GM12878 (cell line): ENCODE data around the gene CALHM3. TPM values are rescaled to one million over a fixed set of nuclear protein-coding genes. Genes with fewer than 3 reads are reported as not detected.

ENCODE experiments used
- ATAC-seq: fragments of 200-7000 bp; cut with Tn5 transposase; 3 replicates; pipeline ENCODE4 v1.9.1; 2020; ENCODE audit warnings: mild to moderate bottlenecking, moderate library complexity
- BruUV-seq: library from RNA; stranded (reverse); fragments of 400-500 nt; replicated peaks from 2 replicates; lab custom pipeline; 2021; lab: Mats Ljungman, UMichigan
- CTCF ChIA-PET: fragments of 300-600 bp; sonication (Branson Sonifier 250); formaldehyde crosslinking; extraction: SDS; loops from one replicate; lab custom pipeline; 2021; ENCODE audit warnings: inconsistent platforms; lab: Yijun Ruan, JAX
- POLR2A ChIA-PET: fragments of 350-600 bp; formaldehyde crosslinking; extraction: SDS; loops from one replicate; lab custom pipeline; 2021; ENCODE audit warnings: inconsistent platforms; lab: Charles Lee
- RAD21 ChIA-PET: fragments of 300-600 bp; sonication (Branson Sonifier 250); formaldehyde crosslinking; loops from one replicate; lab custom pipeline; 2023; ENCODE audit warnings: antibody characterized with exemption; ENCODE audit not compliant: unreplicated experiment; lab: Charles Lee
- SMC1A ChIA-PET: fragments of 300-600 bp; sonication (Branson Sonifier 250); formaldehyde crosslinking; loops from one replicate; lab custom pipeline; 2023; ENCODE audit not compliant: unreplicated experiment, uncharacterized antibody; lab: Charles Lee
- DNase-seq: peaks from one replicate; pipeline ENCODE4 v3.0.0-alpha.2; 2011; ENCODE audit warnings: low read depth, low spot score
- FAIRE-seq: peaks from 3 replicates; lab custom pipeline; 2011; peaks lifted over from hg19 to GRCh38; lab: Jason Lieb, UNC
- H2AFZ ChIP-seq: 2 replicates; pipeline ENCODE4 v1.6.0; 2011; ENCODE audit warnings: low read depth, low read length, control low read depth; ENCODE audit not compliant: control insufficient read depth
- H3K27ac ChIP-seq: 2 replicates; pipeline ENCODE4 v1.5.1; 2011; ENCODE audit warnings: control low read depth; ENCODE audit not compliant: control insufficient read depth, insufficient read depth
- H3K27me3 ChIP-seq, 2 experiments: replicated peaks in 1 of 2; 2 replicates each; pipeline versions ENCODE4 v1.6.0 to v1.6.1; 2011; ENCODE audit warnings: low read length in 1 of 2; ENCODE audit not compliant: control insufficient read depth in 2 of 2, insufficient read depth in 2 of 2
- H3K36me3 ChIP-seq, 2 experiments: 2 replicates each; pipeline ENCODE4 v1.5.1; 2011; ENCODE audit warnings: low read length in 1 of 2; ENCODE audit not compliant: control insufficient read depth in 2 of 2, insufficient read depth in 2 of 2
- H3K4me1 ChIP-seq: 2 replicates; pipeline ENCODE4 v1.6.1; 2011; ENCODE audit warnings: mild to moderate bottlenecking, low read length, moderate library complexity, mixed read lengths; ENCODE audit not compliant: control insufficient read depth, insufficient read depth
- H3K4me2 ChIP-seq: 2 replicates; pipeline ENCODE4 v1.6.0; 2011; ENCODE audit warnings: control low read depth; ENCODE audit not compliant: control insufficient read depth, insufficient read depth
- H3K4me3 ChIP-seq: fragments of 200-600 bp; sonication (generic); 2 replicates; pipeline ENCODE4 v1.5.1; 2016
- H3K79me2 ChIP-seq: 2 replicates; pipeline ENCODE4 v1.6.0; 2011; ENCODE audit warnings: low read length; ENCODE audit not compliant: control insufficient read depth, insufficient read depth
- H3K9ac ChIP-seq: 2 replicates; pipeline ENCODE4 v1.8.0; 2011; ENCODE audit warnings: low read length, control low read depth, mixed read lengths; ENCODE audit not compliant: control insufficient read depth, insufficient read depth
- H3K9me3 ChIP-seq: replicated peaks from 3 replicates; pipeline ENCODE4 v1.5.1; 2011; ENCODE audit warnings: mild to moderate bottlenecking, low read length; ENCODE audit not compliant: control insufficient read depth, insufficient read depth
- H4K20me1 ChIP-seq: 2 replicates; pipeline ENCODE4 v1.6.0; 2011; ENCODE audit not compliant: control insufficient read depth, insufficient read depth
- ETV6 ChIP-seq, 2 experiments: fragments of 450-650 bp in 1 of 2; IDR thresholded peaks in 1 of 2; conservative IDR thresholded peaks in 1 of 2; 2 replicates each; pipeline ENCODE4 v1.6.1; 2014; ENCODE audit warnings: antibody characterized with exemption in 1 of 2, borderline replicate concordance in 1 of 2, low read depth in 1 of 2, mild to moderate bottlenecking in 1 of 2, moderate library complexity in 1 of 2
- FOXK2 ChIP-seq: fragments of 450-650 bp; IDR thresholded peaks from 2 replicates; pipeline ENCODE4 v1.6.1; 2017; ENCODE audit warnings: mild to moderate bottlenecking, moderate library complexity
- NFIC ChIP-seq: IDR thresholded peaks from 2 replicates; pipeline ENCODE4 v1.6.1; 2012; ENCODE audit warnings: low read depth, mild to moderate bottlenecking, inconsistent platforms, low read length, moderate library complexity
- PAX5 ChIP-seq: IDR thresholded peaks from 2 replicates; pipeline ENCODE4 v1.6.1; 2011; ENCODE audit warnings: low read depth, low read length, borderline replicate concordance
- SMAD1 ChIP-seq: fragments of 450-650 bp; IDR thresholded peaks from 2 replicates; pipeline ENCODE4 v1.6.1; 2018; ENCODE audit warnings: mild to moderate bottlenecking, low read depth; ENCODE audit not compliant: partially characterized antibody
- SP1 ChIP-seq: IDR thresholded peaks from one replicate; pipeline ENCODE4 v1.6.1; 2011; ENCODE audit warnings: low read depth, low read length
- SREBF2 ChIP-seq: IDR thresholded peaks from 2 replicates; pipeline ENCODE4 v1.6.1; 2012; ENCODE audit warnings: mild to moderate bottlenecking, low read length
- WGBS: methylation state at CpG from one replicate; pipeline ENCODE4 v1.1.6; 2016; ENCODE audit warnings: low lambda C conversion rate; ENCODE audit not compliant: insufficient replicate concordance, insufficient coverage; ENCODE audit errors: missing lambda C conversion rate; 5-methylcytosine and 5-hydroxymethylcytosine counted together
- in situ Hi-C: fragments of 300-500 bp; cut with MboI; formaldehyde crosslinking; loops from 9 replicates; pipeline ENCODE4 v1.14.3; 2018; ENCODE audit warnings: mixed read lengths
- intact Hi-C: fragments of 100-400 bp; cut with micrococcal nuclease; formaldehyde crosslinking; loops from one replicate; pipeline ENCODE4 v1.14.2; 2022; ENCODE audit not compliant: unreplicated experiment
- polyA plus RNA-seq, 11 experiments: library from polyadenylated mRNA; depleted of rRNA in 4 of 11; unstranded in 6 of 11; stranded (reverse) in 5 of 11; fragments of >200 nt; fragmentation: Nextera tagmentation in 4 of 11; fragmentation: Illumina TruSeq in 1 of 11; extraction: Ambion mirVana in 4 of 11; extraction: Trizol in 1 of 11; gene quantifications; 1 replicate in 1 of 11; 2 replicates in 10 of 11; pipeline versions ENCODE4 v1.2.1 to v1.2.3, GENCODE V29; 2011 to 2016; ENCODE audit warnings: inconsistent platforms in 2 of 11, missing spikeins in 2 of 11, low read depth in 1 of 11
- total RNA-seq, 4 experiments: library from RNA; depleted of rRNA in 3 of 4; stranded (reverse); fragments of >200 nt in 3 of 4; fragmentation: Illumina TruSeq in 1 of 4; extraction: Trizol in 1 of 4; gene quantifications; 2 replicates each; pipeline versions ENCODE4 v1.2.1 to v1.2.3, GENCODE V29; 2013 to 2021

Gene CALHM3
- total and polyA plus RNA-seq, 10 of the 15 experiments (the other 5 are each of a cell fraction or from before 2014, with no cell fraction given) = 0.03 to 0.42 (median 0.11) TPM; not detected in 5

DNA sequence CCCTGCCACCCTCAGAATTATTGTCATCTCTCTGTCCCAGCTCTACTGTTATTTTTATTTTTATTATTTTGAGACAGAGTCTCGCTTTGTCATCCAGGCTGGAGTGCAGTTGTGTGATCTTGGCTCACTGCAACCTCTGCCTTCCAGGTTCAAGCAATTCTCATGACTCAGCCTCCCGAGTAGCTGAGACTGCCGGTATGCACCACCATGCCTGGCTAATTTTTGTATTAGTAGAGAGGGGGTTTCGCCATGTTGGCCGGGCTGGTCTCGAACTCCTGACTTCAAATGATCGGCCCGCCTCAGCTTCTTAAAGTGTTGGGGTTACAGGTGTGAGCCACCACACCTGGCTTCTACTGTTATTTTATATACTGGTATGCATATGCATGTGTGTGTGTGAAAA is 37.8 kb downstream of the CALHM3 start (continued):
- TF ChIP-seq SMAD1 = no peak
- TF ChIP-seq, all 136 proteins: peak for 0

DNA sequence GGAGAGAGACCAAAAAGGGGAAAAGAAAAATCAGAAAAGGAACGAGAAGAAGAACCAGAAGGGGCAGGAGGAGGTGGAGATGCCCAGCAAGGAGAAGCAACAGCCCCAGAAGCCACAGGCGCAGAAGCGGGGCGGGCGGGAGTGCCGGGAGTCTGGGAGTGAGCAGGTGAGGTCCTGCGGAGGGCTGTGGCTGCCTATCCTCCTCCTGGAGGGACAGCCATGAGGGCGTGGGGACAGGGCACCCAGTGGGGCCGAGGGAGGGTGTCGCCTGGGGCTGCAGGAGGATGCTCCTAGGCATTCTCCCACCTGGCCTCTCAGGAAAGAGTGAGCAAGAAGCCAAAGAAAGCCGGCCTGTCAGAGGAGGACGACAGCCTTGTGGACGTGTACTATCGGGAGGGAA is 38.6 kb downstream of the CALHM3 start:
- Histone ChIP-seq H4K20me1 (no peaks in the 10 kb centered on the region), H3K36me3 (peaks cover 40 to 53% of the 10 kb centered on the region in 2 experiments), H3K27ac (no peak overlapping the region), H3K9ac (no peak overlapping the region), H3K4me1 (0 out of 2 replicates have a peak, but pooled peaks cover 2% of the 10 kb centered on the region), H3K27me3 (no peaks in the 10 kb centered on the region), H3K4me3 (no peak overlapping the region), H2AFZ (no peak overlapping the region), H3K4me2 (no peak overlapping the region), H3K9me3 (no peaks in the 10 kb centered on the region), H3K79me2 (no peaks in the 10 kb centered on the region)
- FAIRE-seq (no peak), DNase-seq (no peak), ATAC-seq (no peak)
- WGBS = 93% methylated on average over 10 of the region's 14 CpGs
- SMC1A ChIA-PET = interaction anchor here (1.4 to 1.8 kb wide), 2 partner anchors 10 to 45 kb away, joined by 3 to 5 read pairs; no protein-coding TSS in a partner anchor
- POLR2A ChIA-PET = no interaction called here
- no TSS peak for BruUV-seq
- intact Hi-C loops (no loop called here), in situ Hi-C loops (no loop called here)
- RAD21 ChIA-PET = interaction anchor here (0.6 kb wide), 1 partner anchor 43 kb away, joined by 4 read pairs; no protein-coding TSS in a partner anchor
- CTCF ChIA-PET = interaction anchor here (17.8 kb wide), 1 partner anchor 38 kb away, joined by 163 read pairs; the partner anchor contains the start of gene CALHM3
- TF ChIP-seq SP1 (no peak), PAX5 (no peak), FOXK2 (no peak), ETV6 (conservative IDR thresholded peaks at IDR 0.05 in 1 of 2, IDR thresholded peaks at IDR 0.05 in 1 of 2; ENCODE audit: borderline replicate concordance in 1 of 2, low read depth in 1 of 2) (no peak), NFIC (no peak), SREBF2 (no peak)
